Keratinocyte (primary cell): ENCODE measurements around the gene NHLH2. TPM values are rescaled to one million over a fixed set of nuclear protein-coding genes. Genes with fewer than 3 reads are reported as not detected.

Experiments
- DNase-seq: peaks from one replicate; pipeline ENCODE4 v3.0.0-alpha.2; 2011; ENCODE audit warnings: low read depth, missing footprints, low spot score
- FAIRE-seq: peaks from 2 replicates; lab custom pipeline; 2011; peaks lifted over from hg19 to GRCh38; lab: Jason Lieb, UNC
- H2AFZ ChIP-seq: 2 replicates; pipeline ENCODE4 v1.6.0; 2012; ENCODE audit warnings: low read length, control low read depth, inconsistent platforms; ENCODE audit not compliant: control insufficient read depth
- H3K27ac ChIP-seq: 2 replicates; pipeline ENCODE4 v1.5.1; 2011; ENCODE audit warnings: low read length; ENCODE audit not compliant: control insufficient read depth, insufficient read depth
- H3K27me3 ChIP-seq: 3 replicates; pipeline ENCODE4 v1.6.0; 2011; ENCODE audit warnings: low read length; ENCODE audit not compliant: control insufficient read depth, insufficient read depth; ENCODE audit errors: extremely low read depth
- H3K36me3 ChIP-seq, 2 experiments: 2 replicates in 1 of 2; 3 replicates in 1 of 2; pipeline ENCODE4 v1.5.1; 2011; ENCODE audit warnings: low read length in 2 of 2, mild to moderate bottlenecking in 1 of 2; ENCODE audit not compliant: control insufficient read depth in 2 of 2, insufficient read depth in 2 of 2; ENCODE audit errors: extremely low read depth in 1 of 2
- H3K4me1 ChIP-seq: 3 replicates; pipeline ENCODE4 v1.5.1; 2011; ENCODE audit warnings: low read length; ENCODE audit not compliant: control insufficient read depth, insufficient read depth; ENCODE audit errors: extremely low read depth
- H3K4me2 ChIP-seq: 3 replicates; pipeline ENCODE4 v1.6.0; 2011; ENCODE audit warnings: low read depth, low read length; ENCODE audit not compliant: control insufficient read depth, insufficient read depth; ENCODE audit errors: extremely low read depth
- H3K4me3 ChIP-seq, 3 experiments: fragments of 200-600 bp in 1 of 3; sonication (generic) in 1 of 3; 2 replicates in 2 of 3; 3 replicates in 1 of 3; pipeline ENCODE4 v1.5.1; 2011 to 2016; ENCODE audit warnings: low read length in 3 of 3, mild to moderate bottlenecking in 3 of 3, control low read depth in 2 of 3, inconsistent platforms in 1 of 3, low read depth in 1 of 3, mixed read lengths in 1 of 3, mixed run types in 1 of 3, moderate library complexity in 1 of 3; ENCODE audit not compliant: control insufficient read depth in 2 of 3, insufficient read depth in 2 of 3; ENCODE audit errors: extremely low read depth in 1 of 3
- H3K79me2 ChIP-seq: 2 replicates; pipeline ENCODE4 v1.6.0; 2012; ENCODE audit warnings: low read length; ENCODE audit not compliant: control insufficient read depth, insufficient read depth
- H3K9ac ChIP-seq: 3 replicates; pipeline ENCODE4 v1.6.0; 2011; ENCODE audit warnings: low read length; ENCODE audit not compliant: control insufficient read depth, insufficient read depth; ENCODE audit errors: extremely low read depth
- H3K9me1 ChIP-seq: 3 replicates; pipeline ENCODE4 v1.6.0; 2011; ENCODE audit warnings: low read length; ENCODE audit not compliant: control insufficient read depth, insufficient read depth; ENCODE audit errors: extremely low read depth
- H3K9me3 ChIP-seq: 2 replicates; pipeline ENCODE4 v1.5.1; 2012; ENCODE audit warnings: low read depth, low read length; ENCODE audit not compliant: control insufficient read depth
- H4K20me1 ChIP-seq: 3 replicates; pipeline ENCODE4 v1.6.0; 2011; ENCODE audit warnings: low read length; ENCODE audit not compliant: control insufficient read depth, insufficient read depth; ENCODE audit errors: extremely low read depth
- CTCF ChIP-seq, 3 experiments: IDR thresholded peaks in 1 of 3; conservative IDR thresholded peaks in 1 of 3; optimal IDR thresholded peaks in 1 of 3; 2 replicates in 2 of 3; 3 replicates in 1 of 3; pipeline versions ENCODE3 to v1.5.1; 2011; ENCODE audit warnings: low read length in 3 of 3, mild to moderate bottlenecking in 3 of 3, moderate library complexity in 2 of 3, control low read depth in 1 of 3, inconsistent platforms in 1 of 3; ENCODE audit not compliant: insufficient read depth in 2 of 3; ENCODE audit errors: extremely low read depth in 1 of 3
- EZH2 ChIP-seq: IDR thresholded peaks from one replicate; pipeline ENCODE4 v1.6.1; 2012; ENCODE audit warnings: inconsistent platforms, mild to moderate bottlenecking, low read length, moderate library complexity
- dilution Hi-C: fragments of 300-500 bp; cut with MboI; formaldehyde crosslinking; loops from one replicate; pipeline ENCODE4 v1.7.0; 2020; ENCODE audit warnings: low sequenced_read_pairs; ENCODE audit not compliant: extremely low pct_ligation_motif_present
- polyA plus RNA-seq, 5 experiments: library from polyadenylated mRNA; depleted of rRNA in 3 of 5; stranded (reverse) in 3 of 5; stranded (forward) in 1 of 5; unstranded in 1 of 5; fragments of >200 nt; gene quantifications; 1 replicate in 1 of 5; 2 replicates in 3 of 5; 3 replicates in 1 of 5; pipeline versions ENCODE4 v1.2.1 to v1.2.3, GENCODE V29; 2011 to 2012; ENCODE audit warnings: missing spikeins in 2 of 5, low read depth in 1 of 5, low replicate concordance in 1 of 5

The NHLH2 gene
- polyA plus RNA-seq, 1 donor (not counting 4 experiments of a cell fraction or from before 2014, with no cell fraction given), result 0.21 TPM

- no peaks in the 10 kb centered on the region for H3K9me3 ChIP-seq
- FAIRE-seq, result no peak
- no peaks in the 10 kb centered on the region for H3K36me3 ChIP-seq
- peaks cover 4% of the 10 kb centered on the region for H3K4me1 ChIP-seq
- no peaks in the 10 kb centered on the region for H4K20me1 ChIP-seq
- H2AFZ ChIP-seq, result no peak overlapping the region
- H3K27me3 ChIP-seq, result no peaks in the 10 kb centered on the region
- no peaks in the 10 kb centered on the region for H3K79me2 ChIP-seq
- H3K9me1 ChIP-seq, result no peaks in the 10 kb centered on the region
- DNase-seq, result no peak
- H3K9ac ChIP-seq, result no peak overlapping the region
- dilution Hi-C loops, result no loop called here
- H3K4me2 ChIP-seq, result no peak overlapping the region
- no peak overlapping the region for H3K27ac ChIP-seq
- no peak for TF ChIP-seq CTCF (optimal IDR thresholded peaks at IDR 0.05 in 1 of 3, IDR thresholded peaks at IDR 0.05 in 1 of 3, conservative IDR thresholded peaks at IDR 0.05 in 1 of 3; ENCODE audit: extremely low read depth in 1 of 3, insufficient read depth in 2 of 3, low read length in 3 of 3)
- no peak for TF ChIP-seq EZH2
- no peak overlapping the region for H3K4me3 ChIP-seq
Observed at GRCh38 chr1:115847787-115848186, 6.9 kb upstream of the NHLH2 start.

- TF ChIP-seq CTCF (optimal IDR thresholded peaks at IDR 0.05 in 1 of 3, IDR thresholded peaks at IDR 0.05 in 1 of 3, conservative IDR thresholded peaks at IDR 0.05 in 1 of 3; ENCODE audit: extremely low read depth in 1 of 3, insufficient read depth in 2 of 3, low read length in 3 of 3) (no peak), EZH2 (no peak)
- Histone ChIP-seq H3K9ac (no peak overlapping the region), H3K27me3 (peaks cover 28% of the 10 kb centered on the region), H3K79me2 (no peaks in the 10 kb centered on the region), H3K4me3 (no peak overlapping the region), H3K4me1 (peaks cover 14% of the 10 kb centered on the region), H3K9me3 (no peaks in the 10 kb centered on the region), H3K4me2 (no peak overlapping the region), H4K20me1 (no peaks in the 10 kb centered on the region), H3K36me3 (no peaks in the 10 kb centered on the region), H3K27ac (no peak overlapping the region), H3K9me1 (no peaks in the 10 kb centered on the region), H2AFZ (no peak overlapping the region)
- dilution Hi-C loops, result no loop called here
- DNase-seq (no peak), FAIRE-seq (no peak)
Observed at GRCh38 chr1:115842948-115843347, 2.0 kb upstream of the NHLH2 start.
